Kidney (tissue), 14 donors: ENCODE results near the gene TCF12. TPM values are rescaled to one million over a fixed set of nuclear protein-coding genes. Genes with fewer than 3 reads are reported as not detected.
A peak's percentile ranks its signal among the peaks of the same experiment; 100 is the strongest.

Experiments used
- DNase-seq, 5 donors: peaks; one replicate each; pipeline ENCODE4 v3.0.0-alpha.2; 2013 to 2020
- FAIRE-seq: peaks from 2 replicates; lab custom pipeline; 2012; peaks lifted over from hg19 to GRCh38; lab: Jason Lieb, UNC
- H3K27ac ChIP-seq, 2 donors: one replicate each; pipeline ENCODE4 v1.7.0; 2013; ENCODE audit warnings: low read depth in 2 of 2, low read length in 2 of 2, inconsistent platforms in 1 of 2
- H3K27me3 ChIP-seq: one replicate; pipeline ENCODE4 v1.7.1; 2013; ENCODE audit warnings: low read length, inconsistent platforms; ENCODE audit not compliant: control insufficient read depth, insufficient read depth
- H3K36me3 ChIP-seq, 3 donors: one replicate each; pipeline versions ENCODE4 v1.7.0 to v1.7.1; 2013; ENCODE audit warnings: low read length in 3 of 3, control low read depth in 1 of 3, inconsistent platforms in 1 of 3; ENCODE audit not compliant: insufficient read depth in 3 of 3, control insufficient read depth in 2 of 3
- H3K4me1 ChIP-seq, 3 donors: one replicate each; pipeline versions ENCODE4 v1.7.0 to v1.7.1; 2013; ENCODE audit warnings: low read length in 3 of 3, inconsistent platforms in 1 of 3, low read depth in 1 of 3; ENCODE audit not compliant: control insufficient read depth in 2 of 3, insufficient read depth in 2 of 3
- H3K4me3 ChIP-seq, 3 donors: one replicate each; pipeline versions ENCODE4 v1.7.0 to v1.8.1; 2013; ENCODE audit warnings: low read length in 3 of 3, control low read depth in 1 of 3, inconsistent platforms in 1 of 3
- H3K9ac ChIP-seq, 3 donors: one replicate each; pipeline versions ENCODE4 v1.7.0 to v1.7.1; 2013; ENCODE audit warnings: low read length in 3 of 3, control low read depth in 1 of 3, inconsistent platforms in 1 of 3
- H3K9me3 ChIP-seq, 3 donors: one replicate each; pipeline versions ENCODE4 v1.7.0 to v1.7.1; 2013; ENCODE audit warnings: low read length in 3 of 3, control low read depth in 1 of 3, inconsistent platforms in 1 of 3; ENCODE audit not compliant: control insufficient read depth in 2 of 3, insufficient read depth in 1 of 3
- CTCF ChIP-seq: IDR thresholded peaks from 3 replicates; pipeline ENCODE4 v1.5.1; 2012; ENCODE audit warnings: mild to moderate bottlenecking, moderate library complexity, borderline replicate concordance; ENCODE audit not compliant: insufficient read depth; ENCODE audit errors: extremely low read depth
- intact Hi-C: fragments of 100-400 bp; cut with DNase I; formaldehyde crosslinking; loops from one replicate; pipeline ENCODE4 v1.11.1; 2022
- polyA plus RNA-seq: library from polyadenylated mRNA; stranded (reverse); fragments of 350-450 nt; fragmentation: Illumina TruSeq; extraction: RNeasy Lipid Tissue Mini Kit (QIAGEN cat#74804); gene quantifications from one replicate; pipeline ENCODE4 v1.2.3, GENCODE V29; 2014; ENCODE audit warnings: low read depth, low replicate concordance; ENCODE audit not compliant: insufficient read depth
- total RNA-seq: library from RNA; stranded (reverse); fragmentation: NEBNext Ultra II Directional; extraction: Animal tissue kit (Norgen Biotek cat#: 25700); gene quantifications from one replicate; pipeline ENCODE4 v1.2.1, GENCODE V29; 2021
- donor health status: control.
- donor health status: control.
- donor health status: control.
- donor health status: control.
- donor health status: control.
- donor health status: DM: yes; HTN: yes; CAD: no.
- donor health status: Normal renal cell carcinoma (clear cell type).

The TCF12 gene
- total and polyA plus RNA-seq, 2 donors from 2014 or later = 16.3 to 116 TPM

- H3K4me1 ChIP-seq = peaks cover 3 to 8% (median 5%) of the 10 kb centered on the region in 3 donors
- intact Hi-C loops = no loop called here
- FAIRE-seq = no peak
These were observed 9.4 kb downstream of the TCF12 start for GRCh38 chr15:56927816-56928215.

GRCh38 chr15:56929399-56929798 lies 11.0 kb downstream of the TCF12 start:
- no peak overlapping the region for H3K27ac ChIP-seq
- TF ChIP-seq CTCF = no peak
- intact Hi-C loops = no loop called here
- DNase-seq (no peak), FAIRE-seq (no peak)
- peaks cover 3 to 11% (median 3%) of the 10 kb centered on the region in 3 donors for H3K4me1 ChIP-seq
- H3K9ac ChIP-seq = no peak overlapping the region
- H3K4me3 ChIP-seq = no peak overlapping the region
- no peaks in the 10 kb centered on the region for H3K27me3 ChIP-seq
- no peaks in the 10 kb centered on the region for H3K9me3 ChIP-seq
- H3K36me3 ChIP-seq = no peaks in the 10 kb centered on the region

More at GRCh38 chr15:56927816-56928215, 9.4 kb downstream of the TCF12 start:
- no peaks in the 10 kb centered on the region for H3K27me3 ChIP-seq
- H3K9me3 ChIP-seq = no peaks in the 10 kb centered on the region
- no peak overlapping the region for H3K4me3 ChIP-seq
- no peak overlapping the region for H3K27ac ChIP-seq
- no peaks in the 10 kb centered on the region for H3K36me3 ChIP-seq
- no peak for DNase-seq
- no peak for TF ChIP-seq CTCF
- H3K9ac ChIP-seq = no peak overlapping the region

GRCh38 chr15:56929933-56930332 lies 11.5 kb downstream of the TCF12 start:
- Histone ChIP-seq H3K27me3 (no peaks in the 10 kb centered on the region), H3K9me3 (no peaks in the 10 kb centered on the region), H3K36me3 (no peaks in the 10 kb centered on the region), H3K4me3 (no peak overlapping the region), H3K4me1 (peaks cover 3 to 11% (median 3%) of the 10 kb centered on the region in 3 donors), H3K27ac (peak overlapping the region in 1 of 2 donors; percentile 2), H3K9ac (no peak overlapping the region)
- TF ChIP-seq CTCF = no peak
- DNase-seq (no peak), FAIRE-seq (no peak)
- intact Hi-C loops = no loop called here
